ENCODE results near the gene PAK6. TPM values are rescaled to one million over a fixed set of nuclear protein-coding genes. Genes with fewer than 3 reads are reported as not detected.

PAK6 gene
- polyA plus RNA-seq, 1 donor from 2014 or later, result 32.4 TPM

DNA sequence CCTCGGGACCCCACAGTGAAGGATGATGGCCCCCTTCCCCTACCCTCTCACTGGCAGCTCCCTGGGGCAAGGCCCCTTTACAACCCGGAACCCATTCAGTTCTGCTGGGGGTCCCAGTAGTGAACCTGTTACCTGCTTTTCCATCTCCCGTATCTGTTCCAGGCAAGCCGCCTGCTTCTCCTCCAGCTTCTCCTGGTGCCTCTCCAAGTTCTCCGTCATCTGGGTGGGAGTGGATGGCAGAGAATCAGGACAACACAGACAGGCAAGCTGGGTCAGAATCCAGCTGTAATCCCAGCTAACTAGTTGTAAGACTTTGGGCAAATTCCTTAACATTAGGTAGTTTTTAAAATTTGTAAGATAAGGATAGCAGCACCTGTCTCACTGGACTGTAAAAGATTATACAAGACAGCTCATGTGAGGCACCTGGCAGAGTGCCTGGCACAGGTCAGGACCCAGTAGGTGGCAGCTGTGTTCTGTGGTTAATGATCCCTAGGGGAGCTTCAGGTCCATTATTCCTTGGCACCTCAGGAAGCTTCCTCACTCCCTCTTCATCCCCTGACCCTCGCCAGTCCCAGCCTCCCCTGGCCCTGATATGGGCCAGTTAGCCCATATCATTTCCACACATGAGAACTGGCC is 50.4 kb downstream of the PAK6 start:
- H3K9me2 ChIP-seq (ENCODE audit: insufficient read depth, low read length), result no peaks in the 10 kb centered on the region
- no peak overlapping the region for H3K9ac ChIP-seq (ENCODE audit: low read length)
- TF ChIP-seq EZH2 (IDR thresholded peaks at IDR 0.05; ENCODE audit: borderline replicate concordance, insufficient read depth, low read length, poor library complexity, severe bottlenecking), result no peak
- TF ChIP-seq MXI1 (conservative IDR thresholded peaks at IDR 0.05; ENCODE audit: poor library complexity, severe bottlenecking), result no peak
- no peak for TF ChIP-seq EP300 (conservative IDR thresholded peaks at IDR 0.05; ENCODE audit: poor library complexity, severe bottlenecking)
- H3K27ac ChIP-seq (ENCODE audit: low read length), result no peak overlapping the region
- peaks cover 2% of the 10 kb centered on the region for H3K27me3 ChIP-seq (ENCODE audit: insufficient read depth, low read depth, low read length)
- no peaks in the 10 kb centered on the region for H3K9me3 ChIP-seq (ENCODE audit: low read length)
- H3F3A ChIP-seq (ENCODE audit: insufficient read depth, low read length, poor library complexity, severe bottlenecking), result no peaks in the 10 kb centered on the region
- no peaks in the 10 kb centered on the region for H4K20me1 ChIP-seq (ENCODE audit: insufficient read depth)
- H3K4me2 ChIP-seq (ENCODE audit: low read length), result no peak overlapping the region
- H3K79me2 ChIP-seq (replicated peaks; ENCODE audit: insufficient read depth, low read length), result no peaks in the 10 kb centered on the region
- H3K36me3 ChIP-seq (ENCODE audit: insufficient read depth, low read length), result no peaks in the 10 kb centered on the region
- no peak overlapping the region for H2AFZ ChIP-seq (ENCODE audit: low read depth, low read length)
- H3K4me3 ChIP-seq (ENCODE audit: low read length), result no peak overlapping the region

DNA sequence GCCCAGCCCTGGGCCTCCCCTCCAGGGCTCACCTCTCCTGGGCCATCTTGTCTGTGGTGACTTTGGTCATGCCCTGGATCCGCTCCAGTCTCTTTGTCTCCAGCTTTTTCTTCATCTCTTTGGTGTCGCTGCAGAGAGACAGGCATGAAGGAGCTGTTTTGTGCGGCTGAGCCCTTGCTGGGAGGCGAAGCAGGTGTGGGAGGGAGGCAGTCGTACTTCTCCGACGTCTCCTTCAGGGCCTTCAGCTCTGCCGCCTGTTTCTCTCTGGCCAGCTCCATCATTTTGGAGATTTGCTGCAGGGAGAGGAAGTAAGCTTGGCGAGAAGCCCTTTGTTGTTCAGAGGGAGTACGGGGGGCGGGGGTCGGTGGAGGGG is 51.7 kb downstream of the PAK6 start:
- Histone ChIP-seq H3K4me3 (ENCODE audit: low read length) (peak overlapping the region; percentile 56), H4K20me1 (ENCODE audit: insufficient read depth) (no peaks in the 10 kb centered on the region), H3K79me2 (replicated peaks; ENCODE audit: insufficient read depth, low read length) (no peaks in the 10 kb centered on the region), H3K9me2 (ENCODE audit: insufficient read depth, low read length) (no peaks in the 10 kb centered on the region), H2AFZ (ENCODE audit: low read depth, low read length) (no peak overlapping the region), H3K9me3 (ENCODE audit: low read length) (no peaks in the 10 kb centered on the region), H3F3A (ENCODE audit: insufficient read depth, low read length, poor library complexity, severe bottlenecking) (no peaks in the 10 kb centered on the region), H3K27ac (ENCODE audit: low read length) (no peak overlapping the region), H3K4me2 (ENCODE audit: low read length) (no peak overlapping the region), H3K36me3 (ENCODE audit: insufficient read depth, low read length) (no peaks in the 10 kb centered on the region), H3K9ac (ENCODE audit: low read length) (peak overlapping the region; percentile 20), H3K27me3 (ENCODE audit: insufficient read depth, low read depth, low read length) (no peaks in the 10 kb centered on the region)
- TF ChIP-seq EZH2 (IDR thresholded peaks at IDR 0.05; ENCODE audit: borderline replicate concordance, insufficient read depth, low read length, poor library complexity, severe bottlenecking) (no peak), RAD21 (conservative IDR thresholded peaks at IDR 0.05) (no peak), POLR2AphosphoS5 (IDR thresholded peaks at IDR 0.05) (no peak), SMC3 (conservative IDR thresholded peaks at IDR 0.05; ENCODE audit: poor library complexity) (no peak), TAF1 (IDR thresholded peaks at IDR 0.05; ENCODE audit: low read depth) (no peak), MXI1 (conservative IDR thresholded peaks at IDR 0.05; ENCODE audit: poor library complexity, severe bottlenecking) (no peak), EP300 (conservative IDR thresholded peaks at IDR 0.05; ENCODE audit: poor library complexity, severe bottlenecking) (no peak)
- TF ChIP-seq, protein P1, sequence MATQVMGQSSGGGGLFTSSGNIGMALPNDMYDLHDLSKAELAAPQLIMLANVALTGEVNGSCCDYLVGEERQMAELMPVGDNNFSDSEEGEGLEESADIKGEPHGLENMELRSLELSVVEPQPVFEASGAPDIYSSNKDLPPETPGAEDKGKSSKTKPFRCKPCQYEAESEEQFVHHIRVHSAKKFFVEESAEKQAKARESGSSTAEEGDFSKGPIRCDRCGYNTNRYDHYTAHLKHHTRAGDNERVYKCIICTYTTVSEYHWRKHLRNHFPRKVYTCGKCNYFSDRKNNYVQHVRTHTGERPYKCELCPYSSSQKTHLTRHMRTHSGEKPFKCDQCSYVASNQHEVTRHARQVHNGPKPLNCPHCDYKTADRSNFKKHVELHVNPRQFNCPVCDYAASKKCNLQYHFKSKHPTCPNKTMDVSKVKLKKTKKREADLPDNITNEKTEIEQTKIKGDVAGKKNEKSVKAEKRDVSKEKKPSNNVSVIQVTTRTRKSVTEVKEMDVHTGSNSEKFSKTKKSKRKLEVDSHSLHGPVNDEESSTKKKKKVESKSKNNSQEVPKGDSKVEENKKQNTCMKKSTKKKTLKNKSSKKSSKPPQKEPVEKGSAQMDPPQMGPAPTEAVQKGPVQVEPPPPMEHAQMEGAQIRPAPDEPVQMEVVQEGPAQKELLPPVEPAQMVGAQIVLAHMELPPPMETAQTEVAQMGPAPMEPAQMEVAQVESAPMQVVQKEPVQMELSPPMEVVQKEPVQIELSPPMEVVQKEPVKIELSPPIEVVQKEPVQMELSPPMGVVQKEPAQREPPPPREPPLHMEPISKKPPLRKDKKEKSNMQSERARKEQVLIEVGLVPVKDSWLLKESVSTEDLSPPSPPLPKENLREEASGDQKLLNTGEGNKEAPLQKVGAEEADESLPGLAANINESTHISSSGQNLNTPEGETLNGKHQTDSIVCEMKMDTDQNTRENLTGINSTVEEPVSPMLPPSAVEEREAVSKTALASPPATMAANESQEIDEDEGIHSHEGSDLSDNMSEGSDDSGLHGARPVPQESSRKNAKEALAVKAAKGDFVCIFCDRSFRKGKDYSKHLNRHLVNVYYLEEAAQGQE (IDR thresholded peaks at IDR 0.05; ENCODE audit: borderline replicate concordance), result no peak
- TF ChIP-seq, protein P2, sequence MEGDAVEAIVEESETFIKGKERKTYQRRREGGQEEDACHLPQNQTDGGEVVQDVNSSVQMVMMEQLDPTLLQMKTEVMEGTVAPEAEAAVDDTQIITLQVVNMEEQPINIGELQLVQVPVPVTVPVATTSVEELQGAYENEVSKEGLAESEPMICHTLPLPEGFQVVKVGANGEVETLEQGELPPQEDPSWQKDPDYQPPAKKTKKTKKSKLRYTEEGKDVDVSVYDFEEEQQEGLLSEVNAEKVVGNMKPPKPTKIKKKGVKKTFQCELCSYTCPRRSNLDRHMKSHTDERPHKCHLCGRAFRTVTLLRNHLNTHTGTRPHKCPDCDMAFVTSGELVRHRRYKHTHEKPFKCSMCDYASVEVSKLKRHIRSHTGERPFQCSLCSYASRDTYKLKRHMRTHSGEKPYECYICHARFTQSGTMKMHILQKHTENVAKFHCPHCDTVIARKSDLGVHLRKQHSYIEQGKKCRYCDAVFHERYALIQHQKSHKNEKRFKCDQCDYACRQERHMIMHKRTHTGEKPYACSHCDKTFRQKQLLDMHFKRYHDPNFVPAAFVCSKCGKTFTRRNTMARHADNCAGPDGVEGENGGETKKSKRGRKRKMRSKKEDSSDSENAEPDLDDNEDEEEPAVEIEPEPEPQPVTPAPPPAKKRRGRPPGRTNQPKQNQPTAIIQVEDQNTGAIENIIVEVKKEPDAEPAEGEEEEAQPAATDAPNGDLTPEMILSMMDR (IDR thresholded peaks at IDR 0.05; ENCODE audit: poor library complexity, severe bottlenecking), result no peak

All from neural cell (in vitro differentiated cells).